IPS DF 4.7 (cell line): ENCODE results near the gene STC2.

Source experiments
- DNase-seq: peaks from one replicate; pipeline ENCODE4 v3.0.0-alpha.2; 2013; ENCODE audit warnings: low spot score; ENCODE audit errors: extremely low read depth

The STC2 gene

DNA sequence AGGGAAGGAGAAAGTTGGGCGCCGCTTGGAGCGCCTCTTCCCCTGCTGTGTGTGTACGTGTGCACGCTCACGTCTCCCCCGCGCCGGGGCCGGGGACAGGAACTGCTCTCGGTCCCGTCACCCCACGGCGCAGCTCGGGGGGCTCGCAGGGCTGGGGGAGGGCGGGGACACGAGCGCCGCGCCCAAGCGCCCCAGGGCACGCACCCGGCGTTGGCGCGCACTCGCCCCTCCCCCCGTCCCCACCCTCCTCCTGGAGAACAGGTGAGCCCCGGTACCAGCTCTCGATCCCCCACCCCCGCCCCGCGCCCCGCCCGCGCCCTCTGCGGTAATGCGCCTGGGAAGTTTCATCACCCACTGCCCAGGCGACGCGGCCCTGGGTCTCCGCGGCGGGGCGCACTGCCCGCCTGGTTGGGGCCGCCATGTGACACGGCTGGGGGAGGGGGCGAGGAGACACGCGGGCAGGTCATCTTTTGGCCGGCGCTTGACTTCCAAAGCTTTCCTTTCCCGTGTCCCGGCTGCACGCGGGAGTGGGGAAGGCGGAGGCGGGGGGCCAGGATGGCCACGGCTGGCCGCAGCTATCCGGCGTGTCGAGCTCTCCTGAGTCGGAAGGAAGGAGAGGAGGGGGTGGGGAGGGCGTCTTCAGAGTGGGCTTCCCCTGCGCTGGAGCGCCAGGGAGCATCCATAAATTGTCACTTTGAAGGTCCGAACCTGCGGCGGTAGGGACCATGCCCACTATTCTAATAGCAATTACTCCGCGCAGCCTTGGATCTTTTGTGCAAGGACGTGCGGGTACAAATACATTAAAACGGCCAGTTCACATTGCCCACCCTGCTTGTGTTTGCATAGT is 1.5 kb upstream of the STC2 start:
- no peak for DNase-seq

DNA sequence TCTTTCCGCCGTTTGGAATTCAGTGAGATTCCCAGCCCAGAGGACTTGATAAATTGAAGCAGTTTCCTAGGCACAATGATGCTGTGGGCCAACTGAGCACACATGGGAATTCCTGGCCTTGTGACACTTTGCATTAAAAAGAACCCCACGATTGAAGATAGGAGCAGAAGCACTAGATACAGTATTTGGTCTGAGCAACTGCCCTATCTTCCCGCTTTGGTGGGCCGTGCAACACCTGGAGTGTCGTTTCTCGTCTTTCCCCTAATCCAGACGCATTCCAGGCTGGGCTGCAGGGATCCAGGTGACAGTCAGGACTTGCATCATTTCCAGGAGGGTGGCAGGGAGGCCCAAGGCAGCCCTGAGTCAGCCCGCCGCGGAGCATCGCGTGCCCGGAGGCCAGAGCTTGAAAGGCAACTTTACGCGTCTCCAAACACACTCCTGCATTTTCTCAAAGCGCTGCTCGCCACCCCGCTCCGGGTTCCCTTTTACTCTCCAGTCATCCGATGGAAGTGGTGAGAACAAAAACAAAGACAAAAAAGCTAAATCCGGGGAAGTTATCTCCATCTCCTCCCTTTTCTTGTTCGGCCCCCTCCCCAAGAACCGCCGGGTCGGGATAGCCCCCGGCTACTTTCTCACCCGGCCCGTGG is 753 bp upstream of the STC2 start:
- DNase-seq, result no peak

DNA sequence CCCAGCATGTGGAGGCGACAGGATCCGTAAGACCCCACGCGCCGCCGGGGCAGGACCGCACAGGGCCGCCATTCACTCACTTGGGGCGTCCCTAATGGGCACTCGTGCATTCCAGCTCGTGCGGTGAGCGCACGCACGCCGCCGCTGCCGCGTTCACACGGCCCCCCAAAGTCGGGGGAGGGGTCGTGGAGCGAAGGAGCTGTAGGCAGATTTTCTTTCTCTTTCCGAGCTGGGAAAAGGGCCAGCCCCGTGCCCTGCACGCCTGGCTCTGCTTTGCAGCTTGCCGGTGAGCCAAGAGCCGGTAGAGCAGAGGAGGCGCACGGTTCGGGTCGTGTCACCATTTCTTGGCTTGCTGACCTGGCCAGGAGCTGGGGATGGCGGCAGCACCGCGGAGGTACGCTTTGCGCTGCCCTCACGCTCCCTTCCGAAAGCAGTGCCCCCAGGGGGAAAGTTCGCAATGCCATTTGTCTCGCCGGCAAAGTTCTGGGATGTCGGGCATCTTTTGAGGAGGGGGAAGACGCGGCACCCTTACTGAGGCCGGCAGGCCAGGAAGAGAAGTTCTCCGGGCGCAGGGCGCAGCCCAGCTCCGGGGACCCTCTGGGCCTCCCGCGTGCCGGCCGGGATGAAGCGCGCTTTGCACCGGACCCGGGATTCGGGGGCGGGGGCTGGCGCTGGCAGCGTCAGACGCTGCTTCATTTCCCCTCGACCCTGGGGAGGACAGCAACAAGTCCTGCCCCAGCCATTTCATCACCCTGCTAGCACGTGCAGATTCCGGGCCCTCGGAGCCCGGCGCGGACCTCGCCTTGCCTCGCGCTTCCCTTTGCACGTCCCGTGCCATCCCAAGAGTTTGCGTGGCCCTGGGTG is 898 bp downstream of the STC2 start:
- DNase-seq, result no peak

GRCh38 chr5:173326501-173326960 is 1.7 kb downstream of the STC2 start:
- no peak for DNase-seq

GRCh38 chr5:173325091-173325698 is 3.0 kb downstream of the STC2 start:
- no peak for DNase-seq

GRCh38 chr5:173324115-173325001 is 3.9 kb downstream of the STC2 start:
- DNase-seq, result no peak

DNA sequence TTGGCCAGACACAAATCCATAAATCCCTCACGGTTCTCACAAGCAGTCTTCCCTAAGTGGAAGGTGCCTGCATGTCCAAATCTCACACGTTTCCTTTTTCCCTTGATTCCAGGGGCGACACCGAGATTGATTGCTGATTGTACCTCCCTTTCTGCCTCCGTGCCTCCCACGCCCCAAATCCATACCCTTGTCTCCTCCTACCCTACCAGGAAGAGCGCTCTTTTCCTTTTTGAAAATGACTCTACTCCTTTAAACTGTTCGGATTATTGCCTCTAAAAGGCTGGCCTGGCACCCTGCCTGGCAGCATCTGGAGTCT is 4.5 kb downstream of the STC2 start:
- no peak for DNase-seq

- no peak for DNase-seq
Measured at GRCh38 chr5:173323106-173323798, 5.0 kb downstream of the STC2 start.

DNA sequence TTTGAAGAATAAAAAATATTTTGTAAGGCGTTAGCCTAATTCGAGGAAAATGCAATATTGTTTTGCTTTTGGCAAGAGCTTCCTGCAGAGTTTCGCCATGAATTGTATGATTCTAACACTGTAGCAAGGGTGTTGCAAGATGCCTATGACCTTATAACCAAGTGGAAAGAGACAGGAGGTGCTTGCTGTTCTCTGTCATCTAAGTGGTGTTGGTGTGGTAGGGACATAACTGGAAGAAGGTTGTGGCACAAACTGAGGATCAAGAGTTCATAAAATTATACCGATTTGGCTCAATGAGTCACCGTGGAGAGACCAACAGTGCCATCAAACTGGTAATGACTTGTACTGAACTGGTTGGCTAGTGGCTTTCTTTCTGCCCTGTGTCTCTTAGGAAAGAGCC is 6.3 kb downstream of the STC2 start:
- DNase-seq, result no peak

GRCh38 chr5:173320259-173320658 is 8.0 kb downstream of the STC2 start:
- DNase-seq, result no peak

DNA sequence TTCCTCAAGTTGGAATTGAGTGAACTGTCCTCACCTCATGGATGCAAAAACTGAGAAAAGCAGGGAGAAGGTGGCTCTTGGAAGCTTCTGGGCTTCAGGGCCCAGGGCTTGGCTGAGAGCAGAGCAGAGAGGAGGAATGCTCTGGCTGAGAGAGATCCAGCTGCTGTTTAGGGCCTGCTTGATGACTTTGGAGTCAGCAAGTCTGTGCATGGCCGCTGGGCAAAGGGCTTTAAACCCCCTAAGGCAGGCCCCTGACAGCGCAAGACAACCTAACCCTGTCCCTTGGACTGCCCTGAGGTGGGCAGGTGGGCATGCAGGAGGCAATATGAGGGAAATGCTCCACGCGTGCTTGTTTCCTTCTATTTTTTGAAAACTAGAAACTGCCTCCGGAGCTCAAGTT is 8.6 kb downstream of the STC2 start:
- no peak for DNase-seq

DNA sequence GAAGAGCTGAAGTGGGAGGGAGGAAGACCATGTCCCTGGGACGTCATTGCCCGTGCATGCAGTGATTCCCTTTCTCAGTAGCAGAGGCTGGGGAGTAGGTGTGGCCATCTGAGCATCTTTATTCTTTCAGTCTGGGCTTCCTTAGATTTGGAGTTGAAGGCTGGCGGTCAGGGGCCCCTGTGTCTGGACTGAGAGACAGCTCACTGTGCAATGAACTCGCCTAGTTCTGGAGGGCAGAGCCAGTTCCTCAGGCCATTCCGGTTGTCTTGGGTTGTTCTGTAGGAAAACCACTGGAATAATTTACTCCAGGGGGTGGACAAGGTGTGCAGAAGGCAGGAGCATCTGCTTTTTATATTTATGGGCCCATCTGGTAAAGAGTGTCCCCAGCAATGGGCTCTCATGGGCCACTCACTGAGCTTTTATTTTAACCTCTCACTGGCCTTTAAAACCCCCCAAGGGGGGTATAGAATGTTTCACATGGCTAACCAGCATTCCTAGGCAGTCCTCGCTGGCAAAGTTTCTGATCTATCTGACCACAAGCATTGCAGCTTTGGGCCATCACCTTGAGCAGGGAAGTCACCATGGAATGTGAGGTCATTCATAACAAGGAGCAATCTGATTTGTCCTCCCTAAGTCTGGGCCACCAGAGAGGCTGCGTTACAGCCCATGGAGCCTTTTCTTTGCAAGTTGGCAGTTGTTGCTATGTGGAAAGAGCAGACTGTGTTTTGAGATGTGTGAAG is 9.2 kb downstream of the STC2 start:
- no peak for DNase-seq

DNA sequence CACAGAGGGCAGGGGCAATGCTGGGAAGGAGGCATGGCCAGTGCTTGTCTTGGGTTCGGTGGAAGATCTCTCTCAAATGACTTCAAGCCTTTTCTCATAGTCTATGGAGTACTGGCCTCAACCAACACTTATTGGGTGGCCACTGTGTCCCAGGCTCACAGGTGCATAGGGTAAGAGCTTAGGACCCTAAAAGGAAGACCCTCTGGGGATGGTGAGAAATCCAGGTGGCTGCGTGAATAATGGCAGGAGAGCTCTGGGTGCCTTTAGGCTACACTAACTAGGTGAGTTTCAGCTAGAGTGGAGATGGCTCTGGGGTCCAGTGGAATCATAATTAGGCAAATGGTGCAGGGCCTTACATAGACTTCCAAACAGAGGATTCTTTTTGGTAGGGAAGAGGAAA is 9.9 kb downstream of the STC2 start:
- no peak for DNase-seq

GRCh38 chr5:173317852-173318251 is 10.4 kb downstream of the STC2 start:
- no peak for DNase-seq

GRCh38 chr5:173317091-173317730 is 11.0 kb downstream of the STC2 start:
- DNase-seq, result no peak

GRCh38 chr5:173316339-173317020 is 11.7 kb downstream of the STC2 start:
- no peak for DNase-seq

- DNase-seq, result no peak
Measured at GRCh38 chr5:173315495-173316338, 12.5 kb downstream of the STC2 start.
